Liver (tissue), 9 donors: ENCODE measurements around the gene IL23A. TPM values are rescaled to one million over a fixed set of nuclear protein-coding genes. Genes with fewer than 3 reads are reported as not detected.
"Not testable (repeated sequence)": the region's sequence is repeated elsewhere in the genome, so short reads cannot be mapped to it uniquely, and the experiment has no call there.

Experiments
- DNase-seq: peaks from one replicate; pipeline ENCODE4 v3.0.0-alpha.2; 2017; ENCODE audit warnings: low spot score
- H3K27ac ChIP-seq, 2 donors: one replicate each; pipeline ENCODE4 v1.7.0; 2013; ENCODE audit warnings: inconsistent platforms in 2 of 2, low read length in 2 of 2, control low read depth in 1 of 2, low read depth in 1 of 2, mild to moderate bottlenecking in 1 of 2
- H3K27me3 ChIP-seq, 4 donors: one replicate each; pipeline versions ENCODE4 v1.6.1 to v1.7.0; 2013; ENCODE audit warnings: low read length in 3 of 4, inconsistent platforms in 1 of 4, mild to moderate bottlenecking in 1 of 4, moderate library complexity in 1 of 4; ENCODE audit not compliant: control insufficient read depth in 4 of 4, insufficient read depth in 4 of 4
- H3K36me3 ChIP-seq, 4 donors: one replicate each; pipeline versions ENCODE4 v1.6.1 to v1.7.0; 2013; ENCODE audit warnings: low read length in 3 of 4, mild to moderate bottlenecking in 3 of 4, low read depth in 1 of 4, moderate library complexity in 1 of 4; ENCODE audit not compliant: control insufficient read depth in 4 of 4, insufficient read depth in 3 of 4
- H3K4me1 ChIP-seq, 4 donors: one replicate each; pipeline versions ENCODE4 v1.6.1 to v1.7.0; 2013; ENCODE audit warnings: low read length in 3 of 4, mild to moderate bottlenecking in 3 of 4, moderate library complexity in 1 of 4; ENCODE audit not compliant: control insufficient read depth in 4 of 4, insufficient read depth in 4 of 4
- H3K4me3 ChIP-seq, 3 donors: one replicate each; pipeline versions ENCODE4 v1.6.1 to v1.7.0; 2013; ENCODE audit warnings: low read length in 3 of 3, control low read depth in 1 of 3, low read depth in 1 of 3, mild to moderate bottlenecking in 1 of 3
- H3K9ac ChIP-seq, 2 donors: one replicate each; pipeline ENCODE4 v1.7.0; 2013; ENCODE audit warnings: low read length in 2 of 2, mild to moderate bottlenecking in 2 of 2, moderate library complexity in 2 of 2, control low read depth in 1 of 2, low read depth in 1 of 2
- H3K9me3 ChIP-seq, 4 donors: one replicate each; pipeline versions ENCODE4 v1.6.1 to v1.7.0; 2013; ENCODE audit warnings: low read length in 3 of 4; ENCODE audit not compliant: control insufficient read depth in 4 of 4
- CTCF ChIP-seq: fragments of 150-350 bp; IDR thresholded peaks from 2 replicates; pipeline ENCODE4 v1.5.1; 2017; ENCODE audit warnings: improper control_type of control experiment, low read depth, low read length; ENCODE audit not compliant: missing input control
- FOXA1 ChIP-seq: IDR thresholded peaks from 2 replicates; pipeline ENCODE4 v1.6.1; 2016; ENCODE audit warnings: antibody characterized with exemption
- FOXA2 ChIP-seq: IDR thresholded peaks from 2 replicates; pipeline ENCODE4 v1.6.1; 2016; ENCODE audit warnings: antibody characterized with exemption
- GABPA ChIP-seq, 2 donors: IDR thresholded peaks in 1 of 2; conservative IDR thresholded peaks in 1 of 2; 2 replicates each; pipeline ENCODE4 v1.6.1; 2016; ENCODE audit warnings: antibody characterized with exemption in 2 of 2, mild to moderate bottlenecking in 1 of 2, moderate library complexity in 1 of 2
- HNF4A ChIP-seq, 2 donors: conservative IDR thresholded peaks; 2 replicates each; pipeline ENCODE4 v1.6.1; 2016; ENCODE audit warnings: antibody characterized with exemption in 2 of 2, mild to moderate bottlenecking in 2 of 2
- HNF4G ChIP-seq: IDR thresholded peaks from 2 replicates; pipeline ENCODE4 v1.6.1; 2016; ENCODE audit warnings: antibody characterized with exemption
- MAX ChIP-seq: IDR thresholded peaks from 2 replicates; pipeline ENCODE4 v1.6.1; 2016; ENCODE audit warnings: antibody characterized with exemption
- NR2F2 ChIP-seq: IDR thresholded peaks from 2 replicates; pipeline ENCODE4 v1.6.1; 2016; ENCODE audit warnings: antibody characterized with exemption
- RAD21 ChIP-seq, 2 donors: IDR thresholded peaks; 2 replicates each; pipeline ENCODE4 v1.6.1; 2016; ENCODE audit warnings: antibody characterized with exemption in 2 of 2, mild to moderate bottlenecking in 2 of 2
- RXRA ChIP-seq, 2 donors: IDR thresholded peaks; 2 replicates each; pipeline ENCODE4 v1.6.1; 2017 to 2018; ENCODE audit warnings: antibody characterized with exemption in 2 of 2, mild to moderate bottlenecking in 1 of 2
- SP1 ChIP-seq: IDR thresholded peaks from 2 replicates; pipeline ENCODE4 v1.6.1; 2018; ENCODE audit warnings: antibody characterized with exemption, mild to moderate bottlenecking
- TAF1 ChIP-seq: conservative IDR thresholded peaks from 2 replicates; pipeline ENCODE4 v1.6.1; 2016; ENCODE audit warnings: antibody characterized with exemption, mild to moderate bottlenecking
- YY1 ChIP-seq: IDR thresholded peaks from 2 replicates; pipeline ENCODE4 v1.6.1; 2016; ENCODE audit warnings: antibody characterized with exemption, mild to moderate bottlenecking
- ZBTB33 ChIP-seq: IDR thresholded peaks from 2 replicates; pipeline ENCODE4 v1.6.1; 2016; ENCODE audit warnings: antibody characterized with exemption
- WGBS: extraction: QIAGEN DNeasy Blood & Tissue Kit; methylation state at CpG from one replicate; pipeline ENCODE4 v1.1.7; 2013; 5-methylcytosine and 5-hydroxymethylcytosine counted together
- polyA plus RNA-seq, 2 donors: library from polyadenylated mRNA; stranded (reverse) in 1 of 2; unstranded in 1 of 2; fragments of 200-250 nt in 1 of 2; fragments of >200 nt in 1 of 2; fragmentation: Nextera tagmentation in 1 of 2; extraction: Ambion mirVana in 1 of 2; gene quantifications; one replicate each; pipeline versions ENCODE4 v1.2.1 to v1.2.3, GENCODE V29; 2013 to 2015
- total RNA-seq, 2 donors: library from RNA; depleted of rRNA; stranded (reverse); fragments of >200 nt; gene quantifications; one replicate each; pipeline ENCODE4 v1.2.3, GENCODE V29; 2014
- donor health status: healthy.
- donor health status: healthy.
- donor health status: healthy.
- donor health status: healthy.
- donor health status: healthy.

The IL23A gene
- total and polyA plus RNA-seq, 4 donors, result 0.14 to 0.25 (median 0.22) TPM; not detected in 1

GRCh38 chr12:56317675-56318074 is 21.0 kb upstream of the IL23A start:
- whole genome bisulfite sequencing, result 97% methylated on average over 3 of the region's 3 CpGs
- no peak overlapping the region for H3K4me3 ChIP-seq
- DNase-seq, result no peak
- H3K4me1 ChIP-seq, result peaks cover 0 to 20% (median 14%) of the 10 kb centered on the region in 4 donors
- no peak overlapping the region for H3K9ac ChIP-seq
- H3K36me3 ChIP-seq, result peaks cover 15 to 33% (median 23%) of the 10 kb centered on the region in 4 donors
- H3K27ac ChIP-seq, result no peak overlapping the region
- H3K27me3 ChIP-seq, result no peaks in the 10 kb centered on the region
- no peaks in the 10 kb centered on the region for H3K9me3 ChIP-seq
- TF ChIP-seq TAF1 (no peak), HNF4G (no peak), HNF4A (conservative IDR thresholded peaks at IDR 0.05) (no peak), FOXA2 (no peak), RAD21 (IDR thresholded peaks at IDR 0.05) (no peak), RXRA (IDR thresholded peaks at IDR 0.05) (no peak), GABPA (IDR thresholded peaks at IDR 0.05 in 1 of 2, conservative IDR thresholded peaks at IDR 0.05 in 1 of 2) (no peak), FOXA1 (no peak), SP1 (no peak), CTCF (no peak), MAX (no peak), YY1 (no peak), ZBTB33 (no peak)

- H3K27me3 ChIP-seq, result no peaks in the 10 kb centered on the region
- no peak overlapping the region for H3K9ac ChIP-seq
- WGBS, result 96% methylated on average over 2 of the region's 2 CpGs
- H3K27ac ChIP-seq, result no peak overlapping the region
- H3K36me3 ChIP-seq, result peaks cover 11 to 61% (median 55%) of the 10 kb centered on the region in 4 donors
- TF ChIP-seq RAD21 (IDR thresholded peaks at IDR 0.05), result no peak
- no peak for TF ChIP-seq NR2F2
- no peak for DNase-seq
- peaks cover 0 to 10% (median 5%) of the 10 kb centered on the region in 4 donors for H3K4me1 ChIP-seq
- no peaks in the 10 kb centered on the region for H3K9me3 ChIP-seq
- no peak overlapping the region for H3K4me3 ChIP-seq
Observed at GRCh38 chr12:56321027-56321426, 17.7 kb upstream of the IL23A start.

GRCh38 chr12:56321610-56322009 is 17.1 kb upstream of the IL23A start:
- H3K9me3 ChIP-seq, H3K9ac ChIP-seq, H3K27me3 ChIP-seq, DNase-seq, H3K4me3 ChIP-seq, H3K27ac ChIP-seq, H3K4me1 ChIP-seq: not testable (repeated sequence)
- 93% methylated on average over 8 of the region's 8 CpGs for WGBS
- H3K36me3 ChIP-seq, result peaks cover 11 to 66% (median 60%) of the 10 kb centered on the region in 4 donors
